ENCODE data around the gene MAMDC2.

GRCh38 chr9:70125621-70126263 lies 82.1 kb downstream of the MAMDC2 start:
- TF ChIP-seq, protein P1, sequence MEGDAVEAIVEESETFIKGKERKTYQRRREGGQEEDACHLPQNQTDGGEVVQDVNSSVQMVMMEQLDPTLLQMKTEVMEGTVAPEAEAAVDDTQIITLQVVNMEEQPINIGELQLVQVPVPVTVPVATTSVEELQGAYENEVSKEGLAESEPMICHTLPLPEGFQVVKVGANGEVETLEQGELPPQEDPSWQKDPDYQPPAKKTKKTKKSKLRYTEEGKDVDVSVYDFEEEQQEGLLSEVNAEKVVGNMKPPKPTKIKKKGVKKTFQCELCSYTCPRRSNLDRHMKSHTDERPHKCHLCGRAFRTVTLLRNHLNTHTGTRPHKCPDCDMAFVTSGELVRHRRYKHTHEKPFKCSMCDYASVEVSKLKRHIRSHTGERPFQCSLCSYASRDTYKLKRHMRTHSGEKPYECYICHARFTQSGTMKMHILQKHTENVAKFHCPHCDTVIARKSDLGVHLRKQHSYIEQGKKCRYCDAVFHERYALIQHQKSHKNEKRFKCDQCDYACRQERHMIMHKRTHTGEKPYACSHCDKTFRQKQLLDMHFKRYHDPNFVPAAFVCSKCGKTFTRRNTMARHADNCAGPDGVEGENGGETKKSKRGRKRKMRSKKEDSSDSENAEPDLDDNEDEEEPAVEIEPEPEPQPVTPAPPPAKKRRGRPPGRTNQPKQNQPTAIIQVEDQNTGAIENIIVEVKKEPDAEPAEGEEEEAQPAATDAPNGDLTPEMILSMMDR (IDR thresholded peaks at IDR 0.05), result no peak
- TF ChIP-seq POLR2A (IDR thresholded peaks at IDR 0.05), result no peak

Measured in thyroid gland (tissue), 4 donors.